CD4-positive, alpha-beta T cell (primary cell): Measurements from ENCODE around the gene NME5. TPM values are rescaled to one million over a fixed set of nuclear protein-coding genes. Genes with fewer than 3 reads are reported as not detected.

ENCODE experiments used
- ATAC-seq: fragments of 200-7000 bp; cut with Tn5 transposase; one replicate; pipeline ENCODE4 v1.10.0; 2022; ENCODE audit warnings: mild to moderate bottlenecking; ENCODE audit not compliant: poor library complexity
- CTCF ChIA-PET: fragments of 350-600 bp; sonication (Branson Sonifier 250); formaldehyde crosslinking; loops from one replicate; lab custom pipeline; 2021; ENCODE audit warnings: antibody characterized with exemption, inconsistent platforms; lab: Charles Lee
- POLR2A ChIA-PET: fragments of 350-600 bp; sonication (Branson Sonifier 250); formaldehyde crosslinking; loops from one replicate; lab custom pipeline; 2021; ENCODE audit warnings: antibody characterized with exemption, inconsistent platforms; lab: Charles Lee
- DNase-seq, 14 experiments: peaks; one replicate each; pipeline ENCODE4 v3.0.0-alpha.2; 2013 to 2020; ENCODE audit warnings: mixed read lengths in 2 of 14
- H3K27ac ChIP-seq, 2 donors: one replicate each; pipeline versions ENCODE4 v1.5.1 to v1.7.0; 2013; ENCODE audit warnings: low read length in 2 of 2, low read depth in 1 of 2, mild to moderate bottlenecking in 1 of 2
- H3K27me3 ChIP-seq, 2 experiments: 1 replicate in 1 of 2; 2 replicates in 1 of 2; pipeline versions ENCODE4 v1.6.1 to v1.7.0; 2013; ENCODE audit warnings: low read length in 2 of 2, control low read depth in 1 of 2, mild to moderate bottlenecking in 1 of 2, moderate library complexity in 1 of 2; ENCODE audit not compliant: insufficient read depth in 2 of 2, control insufficient read depth in 1 of 2
- H3K36me3 ChIP-seq: one replicate; pipeline ENCODE4 v1.6.1; 2013; ENCODE audit warnings: low read length, control low read depth; ENCODE audit not compliant: insufficient read depth
- H3K4me1 ChIP-seq: one replicate; pipeline ENCODE4 v1.6.1; 2013; ENCODE audit warnings: low read length, control low read depth; ENCODE audit not compliant: insufficient read depth
- H3K4me3 ChIP-seq: one replicate; pipeline ENCODE4 v1.5.1; 2013; ENCODE audit warnings: mild to moderate bottlenecking, low read length, moderate library complexity
- H3K9me3 ChIP-seq, 2 experiments: 1 replicate in 1 of 2; 2 replicates in 1 of 2; pipeline versions ENCODE4 v1.6.1 to v1.7.0; 2013; ENCODE audit warnings: low read length in 2 of 2, mild to moderate bottlenecking in 2 of 2, control low read depth in 1 of 2, moderate library complexity in 1 of 2; ENCODE audit not compliant: control insufficient read depth in 1 of 2, insufficient read depth in 1 of 2
- H3K27ac Mint-ChIP-seq: one replicate; pipeline ENCODE4 v1.8.0; 2020; ENCODE audit warnings: mixed read lengths
- H3K27me3 Mint-ChIP-seq: one replicate; pipeline ENCODE4 v1.8.0; 2021; ENCODE audit warnings: mixed read lengths
- H3K36me3 Mint-ChIP-seq: one replicate; pipeline ENCODE4 v1.8.0; 2021; ENCODE audit warnings: low read depth, mixed read lengths
- H3K4me1 Mint-ChIP-seq: one replicate; pipeline ENCODE4 v1.8.0; 2021; ENCODE audit warnings: low read depth, mixed read lengths
- H3K4me3 Mint-ChIP-seq: one replicate; pipeline ENCODE4 v1.8.0; 2020; ENCODE audit warnings: mild to moderate bottlenecking, mixed read lengths
- H3K9me3 Mint-ChIP-seq: one replicate; pipeline ENCODE4 v1.8.0; 2020; ENCODE audit warnings: mixed read lengths
- intact Hi-C, 2 experiments: fragments of 100-400 bp; cut with DNase I in 1 of 2; cut with micrococcal nuclease in 1 of 2; formaldehyde crosslinking; loops; one replicate each; pipeline versions ENCODE4 v1.15.1 to v1.9.0; 2023 to 2025; cut with DNase I, micrococcal nuclease
- total RNA-seq, 174 experiments: library from RNA in 2 of 174; stranded (reverse) in 2 of 174; gene quantifications; one replicate each; pipeline ENCODE4 v1.2.3 and lab custom pipeline; 2021 to 2026
- TF ChIP-seq, protein P1 (sequence below): fragments of 200-600 bp; IDR thresholded peaks from one replicate; pipeline ENCODE4 v1.8.0; 2022; ENCODE audit warnings: antibody characterized with exemption, mild to moderate bottlenecking

Gene NME5
- total RNA-seq, 2 experiments from 2014 or later: not detected

DNA sequence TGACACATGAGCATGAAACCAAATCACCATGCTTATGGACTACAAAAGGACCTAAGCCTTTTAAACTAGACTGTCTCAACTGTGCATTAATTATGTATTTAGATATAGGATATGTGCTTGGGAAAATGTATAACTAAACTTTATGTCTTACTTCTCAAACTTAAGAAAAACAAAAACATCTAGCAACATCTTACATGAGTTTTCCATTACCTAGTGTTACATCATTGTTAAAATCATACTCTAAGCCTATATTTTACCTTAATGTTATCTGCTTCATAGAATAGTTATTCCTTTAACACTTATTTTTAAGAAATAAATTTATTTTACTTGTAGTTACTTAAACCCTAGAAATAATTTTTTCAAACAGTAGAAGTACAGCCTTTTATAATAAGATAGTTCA is 24.0 kb downstream of the NME5 start:
- no peak overlapping the region for H3K27ac ChIP-seq
- H3K4me1 ChIP-seq: no peaks in the 10 kb centered on the region
- Mint-ChIP-seq H3K36me3 (no peaks in the 10 kb centered on the region), H3K4me1 (no peaks in the 10 kb centered on the region), H3K4me3 (no peak overlapping the region), H3K9me3 (no peaks in the 10 kb centered on the region), H3K27ac (no peak overlapping the region), H3K27me3 (no peaks in the 10 kb centered on the region)
- ATAC-seq (no peak), DNase-seq (no peak)
- no peaks in the 10 kb centered on the region for H3K36me3 ChIP-seq
- TF ChIP-seq, protein P1, sequence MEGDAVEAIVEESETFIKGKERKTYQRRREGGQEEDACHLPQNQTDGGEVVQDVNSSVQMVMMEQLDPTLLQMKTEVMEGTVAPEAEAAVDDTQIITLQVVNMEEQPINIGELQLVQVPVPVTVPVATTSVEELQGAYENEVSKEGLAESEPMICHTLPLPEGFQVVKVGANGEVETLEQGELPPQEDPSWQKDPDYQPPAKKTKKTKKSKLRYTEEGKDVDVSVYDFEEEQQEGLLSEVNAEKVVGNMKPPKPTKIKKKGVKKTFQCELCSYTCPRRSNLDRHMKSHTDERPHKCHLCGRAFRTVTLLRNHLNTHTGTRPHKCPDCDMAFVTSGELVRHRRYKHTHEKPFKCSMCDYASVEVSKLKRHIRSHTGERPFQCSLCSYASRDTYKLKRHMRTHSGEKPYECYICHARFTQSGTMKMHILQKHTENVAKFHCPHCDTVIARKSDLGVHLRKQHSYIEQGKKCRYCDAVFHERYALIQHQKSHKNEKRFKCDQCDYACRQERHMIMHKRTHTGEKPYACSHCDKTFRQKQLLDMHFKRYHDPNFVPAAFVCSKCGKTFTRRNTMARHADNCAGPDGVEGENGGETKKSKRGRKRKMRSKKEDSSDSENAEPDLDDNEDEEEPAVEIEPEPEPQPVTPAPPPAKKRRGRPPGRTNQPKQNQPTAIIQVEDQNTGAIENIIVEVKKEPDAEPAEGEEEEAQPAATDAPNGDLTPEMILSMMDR: no peak
- POLR2A ChIA-PET: no interaction called here
- H3K27me3 ChIP-seq: no peaks in the 10 kb centered on the region
- CTCF ChIA-PET: no interaction called here
- H3K9me3 ChIP-seq: no peaks in the 10 kb centered on the region
- H3K4me3 ChIP-seq: no peak overlapping the region
- intact Hi-C loops: no loop called here

DNA sequence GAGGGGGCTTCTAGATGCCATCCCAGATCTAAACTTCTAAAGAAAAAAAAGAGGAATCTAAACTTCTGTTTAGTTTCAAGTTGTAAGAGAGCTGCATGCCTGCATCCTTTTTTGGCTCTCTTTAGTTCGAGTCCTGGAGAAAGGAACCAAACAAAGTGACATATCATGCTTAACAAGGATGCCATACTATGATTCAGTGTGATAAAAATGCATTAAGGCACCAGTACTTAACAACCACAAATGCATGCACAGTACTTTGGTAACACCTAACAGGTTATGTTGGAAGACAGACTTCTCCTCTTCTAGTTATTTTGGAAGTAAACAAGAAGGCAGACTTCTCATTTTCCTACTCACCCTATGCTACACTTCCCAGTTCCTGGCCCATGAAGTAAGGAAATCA is 27.3 kb downstream of the NME5 start:
- Mint-ChIP-seq H3K4me3 (no peak overlapping the region), H3K9me3 (no peaks in the 10 kb centered on the region), H3K36me3 (no peaks in the 10 kb centered on the region), H3K27ac (no peak overlapping the region), H3K4me1 (no peaks in the 10 kb centered on the region), H3K27me3 (no peaks in the 10 kb centered on the region)
- no peak for ATAC-seq
- no peak for DNase-seq
- no peaks in the 10 kb centered on the region for H3K9me3 ChIP-seq
- CTCF ChIA-PET: no interaction called here
- TF ChIP-seq, protein P1: no peak
- H3K27ac ChIP-seq: no peak overlapping the region
- intact Hi-C loops: no loop called here
- no peaks in the 10 kb centered on the region for H3K27me3 ChIP-seq
- no peak overlapping the region for H3K4me3 ChIP-seq
- H3K36me3 ChIP-seq: no peaks in the 10 kb centered on the region
- H3K4me1 ChIP-seq: no peaks in the 10 kb centered on the region
- POLR2A ChIA-PET: no interaction called here

DNA sequence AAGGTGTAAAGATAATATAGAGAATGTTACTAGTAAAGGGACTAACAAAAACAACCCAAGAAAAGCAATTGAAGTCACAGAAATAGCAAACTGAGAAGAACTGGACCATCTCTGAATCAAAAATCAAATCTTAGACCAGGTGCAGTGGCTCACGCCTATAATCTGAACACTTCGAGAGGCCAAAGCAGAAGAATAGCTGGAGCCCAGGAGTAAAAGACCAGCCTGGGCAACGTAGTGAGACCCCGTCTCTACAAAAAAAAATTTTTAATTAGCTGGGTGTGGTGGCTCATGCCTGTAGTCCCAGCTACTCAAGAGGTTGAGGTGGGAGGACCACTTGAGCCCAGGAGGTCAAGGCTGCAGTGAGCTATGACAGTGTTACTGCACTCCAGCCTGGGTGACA is 28.0 kb downstream of the NME5 start:
- ChIA-PET CTCF (no interaction called here), POLR2A (no interaction called here)
- Histone ChIP-seq H3K36me3 (no peaks in the 10 kb centered on the region), H3K27me3 (no peaks in the 10 kb centered on the region), H3K27ac (no peak overlapping the region), H3K4me1 (no peaks in the 10 kb centered on the region), H3K4me3 (no peak overlapping the region), H3K9me3 (no peaks in the 10 kb centered on the region)
- H3K4me1 Mint-ChIP-seq: no peaks in the 10 kb centered on the region
- no peak overlapping the region for H3K27ac Mint-ChIP-seq
- ATAC-seq (no peak), DNase-seq (no peak)
- no peak overlapping the region for H3K4me3 Mint-ChIP-seq
- H3K27me3 Mint-ChIP-seq: no peaks in the 10 kb centered on the region
- H3K36me3 Mint-ChIP-seq: no peaks in the 10 kb centered on the region
- TF ChIP-seq, protein P1: no peak
- intact Hi-C loops: no loop called here
- no peaks in the 10 kb centered on the region for H3K9me3 Mint-ChIP-seq
